NCI-H2081 (cell line): ENCODE data around the gene UPK2.
A peak's percentile ranks its signal among the peaks of the same experiment; 100 is the strongest.
"Not testable (repeated sequence)": the region's sequence is repeated elsewhere in the genome, so short reads cannot be mapped to it uniquely, and the experiment has no call there.

ENCODE experiments used
- DNase-seq, 2 experiments: peaks; one replicate each; lab custom pipeline; 2025; lab: John Stamatoyannopoulos, UW

Gene UPK2

GRCh38 chr11:118988280-118988679, 32.2 kb downstream of the UPK2 start:
- peak in 1 of 2 experiments; percentile 20 for DNase-seq

- DNase-seq: not testable (repeated sequence)
Measured at GRCh38 chr11:118991486-118992038, 35.5 kb downstream of the UPK2 start.

DNA sequence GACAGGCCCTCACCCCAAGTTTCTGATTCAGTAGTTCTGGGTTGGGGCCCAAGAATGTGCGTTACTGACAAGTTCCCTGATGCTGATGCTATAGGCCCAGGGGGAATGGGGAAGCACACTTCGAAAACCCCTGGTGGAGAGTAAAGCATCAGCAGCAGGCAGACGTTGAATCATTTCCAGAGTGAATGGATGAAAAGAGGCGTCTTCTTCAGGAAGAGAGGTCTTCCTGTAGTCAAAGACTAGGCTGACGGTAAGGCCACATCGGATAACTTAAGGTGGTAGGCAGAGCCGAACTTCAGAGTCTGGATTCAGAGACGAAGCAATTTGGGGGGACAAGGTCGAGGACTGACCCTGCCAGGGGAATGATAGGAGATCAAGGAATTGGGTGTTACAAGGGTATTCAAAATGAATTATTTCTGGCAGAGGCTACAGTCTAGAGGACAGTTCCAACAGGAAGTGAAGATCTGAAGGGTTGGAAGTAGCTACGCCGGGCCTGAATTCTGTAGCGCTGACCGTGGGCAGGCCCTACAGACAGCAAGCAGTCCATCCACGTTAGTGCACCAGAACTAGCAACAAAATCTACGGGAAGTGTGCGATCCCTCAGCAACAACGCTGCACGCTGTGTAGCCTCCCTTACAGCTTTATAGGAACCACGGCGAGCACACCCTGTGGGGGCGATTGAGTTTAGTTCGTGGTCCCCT, 41.0 kb downstream of the UPK2 start:
- DNase-seq: peak in 1 of 2 experiments; percentile 34

DNA sequence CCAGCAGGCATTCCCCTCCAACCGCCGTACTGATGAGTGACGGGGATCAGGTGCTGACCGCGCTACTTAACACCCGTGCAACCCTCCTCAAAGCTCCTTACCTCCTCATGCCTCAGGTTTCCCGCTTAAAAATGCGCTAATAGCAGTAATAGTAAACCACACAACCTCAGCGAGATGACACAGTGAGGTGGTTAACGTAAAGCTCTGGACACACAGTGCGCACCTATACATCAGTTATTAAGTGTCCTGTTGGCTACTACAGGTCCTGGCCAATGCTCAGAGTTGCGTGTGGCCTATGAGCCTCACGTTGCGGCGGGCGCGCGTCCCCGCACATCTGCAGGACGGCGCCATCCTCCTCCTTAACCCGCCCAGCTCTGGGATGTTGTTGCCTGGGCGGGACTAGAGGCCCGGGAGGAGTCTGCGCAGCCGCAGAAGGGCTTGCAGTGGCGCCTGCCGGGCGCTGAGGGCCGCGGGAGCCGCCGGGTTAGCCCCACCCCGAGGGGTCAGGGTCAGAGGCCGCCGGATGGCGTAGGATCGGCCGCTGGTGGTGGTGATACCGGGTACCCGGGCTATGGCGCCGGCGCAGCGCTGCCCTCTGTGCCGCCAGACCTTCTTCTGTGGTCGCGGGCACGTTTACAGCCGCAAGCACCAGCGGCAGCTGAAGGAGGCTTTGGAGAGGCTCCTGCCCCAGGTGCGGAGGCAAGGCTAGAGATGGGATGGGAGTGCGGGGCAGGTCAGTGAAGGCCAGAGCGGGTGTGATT, 41.7 kb downstream of the UPK2 start, which contains the start of gene CENATAC:
Gene CENATAC, plus strand, starts transcription at position 512 of the 761 bp plus-strand sequence. Its CDS starts 60 bp downstream, at position 572.
- DNase-seq: peak; percentile 88 to 93

DNA sequence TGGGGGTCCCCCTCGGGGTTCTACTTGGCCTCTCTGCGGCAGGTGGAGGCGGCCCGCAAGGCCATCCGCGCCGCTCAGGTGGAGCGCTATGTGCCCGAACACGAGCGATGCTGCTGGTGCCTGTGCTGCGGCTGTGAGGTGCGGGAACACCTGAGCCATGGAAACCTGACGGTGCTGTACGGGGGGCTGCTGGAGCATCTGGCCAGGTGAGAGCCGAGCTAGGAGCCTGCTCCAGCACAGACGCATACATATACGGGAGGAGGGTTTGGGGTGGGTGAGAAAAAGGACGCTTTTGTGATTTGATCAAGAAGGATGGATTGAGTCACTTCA, 42.3 kb downstream of the UPK2 start:
- DNase-seq: peak in 1 of 2 experiments; percentile 22

DNA sequence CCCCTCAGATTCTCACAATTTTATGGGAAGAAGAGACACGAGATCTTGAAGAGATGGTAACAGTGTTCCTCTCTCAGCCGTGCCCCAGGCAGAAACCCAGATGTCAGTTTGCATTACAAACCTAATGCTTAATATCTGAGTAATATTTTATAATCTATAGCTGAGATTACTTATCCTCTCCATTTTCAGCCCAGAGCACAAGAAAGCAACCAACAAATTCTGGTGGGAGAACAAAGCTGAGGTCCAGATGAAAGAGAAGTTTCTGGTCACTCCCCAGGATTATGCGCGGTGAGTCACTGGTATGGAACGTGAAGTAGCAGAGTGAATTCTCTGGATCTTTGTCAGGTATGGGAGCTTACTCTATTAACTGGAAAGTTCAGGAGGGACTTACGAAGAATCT, 42.7 kb downstream of the UPK2 start:
- DNase-seq: no peak

GRCh38 chr11:119000906-119001305, 44.8 kb downstream of the UPK2 start:
- DNase-seq: no peak

- no peak for DNase-seq
Measured at GRCh38 chr11:119006656-119007055, 50.6 kb downstream of the UPK2 start.
